ENCODE results near the gene SVBP. TPM values are rescaled to one million over a fixed set of nuclear protein-coding genes. Genes with fewer than 3 reads are reported as not detected.

Gene SVBP
- total RNA-seq, 2 donors from 2014 or later, result 10.2 to 20.9 TPM

GRCh38 chr1:42786097-42786496, 31.1 kb downstream of the SVBP start:
- TF ChIP-seq, protein P1, sequence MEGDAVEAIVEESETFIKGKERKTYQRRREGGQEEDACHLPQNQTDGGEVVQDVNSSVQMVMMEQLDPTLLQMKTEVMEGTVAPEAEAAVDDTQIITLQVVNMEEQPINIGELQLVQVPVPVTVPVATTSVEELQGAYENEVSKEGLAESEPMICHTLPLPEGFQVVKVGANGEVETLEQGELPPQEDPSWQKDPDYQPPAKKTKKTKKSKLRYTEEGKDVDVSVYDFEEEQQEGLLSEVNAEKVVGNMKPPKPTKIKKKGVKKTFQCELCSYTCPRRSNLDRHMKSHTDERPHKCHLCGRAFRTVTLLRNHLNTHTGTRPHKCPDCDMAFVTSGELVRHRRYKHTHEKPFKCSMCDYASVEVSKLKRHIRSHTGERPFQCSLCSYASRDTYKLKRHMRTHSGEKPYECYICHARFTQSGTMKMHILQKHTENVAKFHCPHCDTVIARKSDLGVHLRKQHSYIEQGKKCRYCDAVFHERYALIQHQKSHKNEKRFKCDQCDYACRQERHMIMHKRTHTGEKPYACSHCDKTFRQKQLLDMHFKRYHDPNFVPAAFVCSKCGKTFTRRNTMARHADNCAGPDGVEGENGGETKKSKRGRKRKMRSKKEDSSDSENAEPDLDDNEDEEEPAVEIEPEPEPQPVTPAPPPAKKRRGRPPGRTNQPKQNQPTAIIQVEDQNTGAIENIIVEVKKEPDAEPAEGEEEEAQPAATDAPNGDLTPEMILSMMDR (IDR thresholded peaks at IDR 0.05), result no peak
- Histone ChIP-seq H3K4me3 (no peak overlapping the region), H3K27ac (no peak overlapping the region), H3K36me3 (no peaks in the 10 kb centered on the region), H3K9me3 (no peaks in the 10 kb centered on the region), H3K4me1 (ENCODE audit: control insufficient read depth in 1 of 2, low read depth in 2 of 2) (peaks cover 3 to 16% of the 10 kb centered on the region in 2 donors), H3K27me3 (replicated peaks; ENCODE audit: insufficient read depth) (no peaks in the 10 kb centered on the region)
- DNase-seq (ENCODE audit: low spot score) (no peak), ATAC-seq (ENCODE audit: insufficient number of reproducible peaks, low FRiP score, low read depth) (no peak)

DNA sequence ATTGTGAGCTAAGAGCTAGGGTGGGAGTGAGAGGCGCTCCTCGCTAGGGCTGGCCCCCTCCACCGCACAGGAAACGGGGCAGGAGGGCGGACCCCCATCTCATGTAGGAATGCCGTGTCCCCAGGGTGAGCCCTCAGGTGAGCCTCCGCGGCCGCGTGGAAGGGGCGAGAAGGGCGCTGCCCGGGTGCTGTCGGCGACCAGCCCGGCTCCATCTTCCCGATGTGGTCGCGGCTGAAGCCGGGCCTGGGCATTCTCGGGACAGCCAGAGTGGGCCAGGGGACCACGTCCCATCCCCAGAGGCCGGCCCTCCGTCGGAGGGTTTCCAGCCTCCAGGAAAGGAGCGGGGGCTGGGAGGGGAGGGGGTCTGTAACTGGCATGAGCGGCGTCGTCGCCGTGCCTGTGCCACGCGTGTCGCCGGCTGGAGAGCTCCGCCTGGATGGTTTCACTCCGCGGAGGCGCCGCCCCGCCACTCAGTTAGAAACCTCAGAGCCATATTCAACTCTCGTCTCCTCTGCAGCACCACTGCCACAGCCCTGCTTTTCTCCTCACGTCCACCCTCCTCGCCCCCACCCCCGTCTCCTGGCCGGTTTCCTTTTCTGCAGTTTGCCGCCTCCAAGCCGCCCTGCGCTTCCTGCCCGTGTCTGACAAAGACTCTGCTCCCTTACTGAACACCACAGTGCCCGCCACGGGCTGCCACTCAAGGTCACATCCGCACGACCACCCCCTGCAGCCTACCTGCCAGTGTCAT, 32.1 kb downstream of the SVBP start, which contains the start of gene TMEM269:
TSS of gene TMEM269 (plus strand) at position 46 of the 748 bp plus-strand sequence. CDS start 4,903 bp downstream, outside the sequence.
- no peak for ATAC-seq (ENCODE audit: insufficient number of reproducible peaks, low FRiP score, low read depth)
- TF ChIP-seq, protein P1 (IDR thresholded peaks at IDR 0.05), result no peak
- no peak within 1 kb of the TSS for H3K27ac ChIP-seq

DNA sequence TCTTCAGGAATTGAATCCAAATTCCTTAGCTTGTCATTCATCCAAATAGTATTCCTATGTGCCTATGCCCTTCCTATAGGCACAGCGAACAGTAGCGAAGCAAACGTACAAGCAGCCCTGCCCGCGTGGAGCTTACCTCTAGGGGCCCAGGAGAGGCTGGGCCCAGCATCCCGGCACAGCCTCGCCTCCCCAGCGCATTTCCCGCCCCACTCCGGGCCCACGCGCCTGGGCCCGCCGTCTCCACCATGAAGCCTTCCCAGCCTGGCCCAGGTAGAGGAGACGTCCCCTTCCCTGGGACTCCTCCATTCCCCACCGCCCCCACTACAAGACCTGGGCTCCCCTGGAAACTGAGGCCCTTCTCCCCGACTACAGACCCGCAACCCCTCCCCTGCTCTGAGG, 32.7 kb downstream of the SVBP start:
- TF ChIP-seq, protein P1 (IDR thresholded peaks at IDR 0.05), result no peak
- Histone ChIP-seq H3K27me3 (replicated peaks; ENCODE audit: insufficient read depth) (no peaks in the 10 kb centered on the region), H3K27ac (no peak overlapping the region), H3K4me1 (ENCODE audit: control insufficient read depth in 1 of 2, low read depth in 2 of 2) (peaks cover 3 to 16% of the 10 kb centered on the region in 2 donors), H3K9me3 (no peaks in the 10 kb centered on the region), H3K4me3 (peak overlapping the region; percentile 67), H3K36me3 (peaks cover 4% of the 10 kb centered on the region)
- ATAC-seq (ENCODE audit: insufficient number of reproducible peaks, low FRiP score, low read depth), result no peak
- no peak for DNase-seq (ENCODE audit: low spot score)

More for the DNA sequence above, 32.1 kb downstream of the SVBP start, which contains the start of gene TMEM269:
- Histone ChIP-seq H3K36me3 (peaks cover 2% of the 10 kb centered on the region), H3K4me3 (peak within 1 kb of the TSS; percentile 67), H3K27me3 (replicated peaks; ENCODE audit: insufficient read depth) (no peaks in the 10 kb centered on the region), H3K9me3 (no peaks in the 10 kb centered on the region), H3K4me1 (ENCODE audit: control insufficient read depth in 1 of 2, low read depth in 2 of 2) (peaks cover 3 to 16% of the 10 kb centered on the region in 2 donors)
- DNase-seq (ENCODE audit: low spot score), result no peak

DNA sequence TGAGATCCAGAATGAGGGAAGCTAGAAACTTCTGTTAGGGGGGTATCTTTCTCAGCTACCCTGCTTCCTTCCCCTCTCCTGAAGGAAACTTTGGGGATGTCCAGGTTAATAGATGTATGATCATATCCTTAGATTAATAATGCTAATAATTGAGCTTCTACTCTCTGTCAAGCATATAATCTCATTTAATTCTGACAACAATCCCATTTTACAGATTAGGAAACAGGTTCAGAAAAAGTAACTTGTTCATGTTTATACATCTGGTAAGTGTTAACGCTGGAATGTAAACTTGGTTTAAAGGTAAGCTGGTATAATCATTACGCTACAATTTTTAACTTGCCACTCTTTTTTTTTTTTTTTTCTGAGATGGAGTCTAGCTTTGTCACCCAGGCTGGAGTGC, 34.1 kb downstream of the SVBP start:
- H3K4me3 ChIP-seq, result no peak overlapping the region
- peaks cover 3 to 16% of the 10 kb centered on the region in 2 donors for H3K4me1 ChIP-seq (ENCODE audit: control insufficient read depth in 1 of 2, low read depth in 2 of 2)
- H3K36me3 ChIP-seq, result peaks cover 4% of the 10 kb centered on the region
- DNase-seq (ENCODE audit: low spot score) (no peak), ATAC-seq (ENCODE audit: insufficient number of reproducible peaks, low FRiP score, low read depth) (no peak)
- H3K27ac ChIP-seq, result no peak overlapping the region
- TF ChIP-seq, protein P1 (IDR thresholded peaks at IDR 0.05), result no peak
- H3K27me3 ChIP-seq (replicated peaks; ENCODE audit: insufficient read depth), result no peaks in the 10 kb centered on the region
- H3K9me3 ChIP-seq, result no peaks in the 10 kb centered on the region

DNA sequence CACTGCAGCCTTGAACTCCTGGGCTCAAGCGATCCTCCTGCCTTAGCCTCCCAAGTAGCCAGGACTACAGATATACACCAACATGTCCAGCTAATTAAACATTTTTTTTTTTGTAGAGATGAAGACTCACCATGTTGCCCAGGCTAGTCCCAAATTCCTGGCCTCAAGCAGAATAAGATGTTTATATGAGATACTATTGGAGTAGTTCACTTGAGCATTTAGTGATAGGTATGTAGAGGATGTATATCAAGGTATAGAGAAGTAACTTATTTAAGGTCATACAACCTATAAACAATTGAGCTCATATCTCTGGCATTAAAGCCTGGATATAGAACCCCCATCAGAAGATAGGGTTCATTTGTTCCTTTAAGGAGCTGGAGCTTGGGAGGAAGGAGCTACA, 37.0 kb downstream of the SVBP start:
- Histone ChIP-seq H3K4me1 (ENCODE audit: control insufficient read depth in 1 of 2, low read depth in 2 of 2) (peaks cover 3 to 5% of the 10 kb centered on the region in 2 donors), H3K4me3 (no peak overlapping the region), H3K9me3 (no peaks in the 10 kb centered on the region), H3K27me3 (replicated peaks; ENCODE audit: insufficient read depth) (no peaks in the 10 kb centered on the region), H3K36me3 (peaks cover 23% of the 10 kb centered on the region), H3K27ac (no peak overlapping the region)
- TF ChIP-seq, protein P1 (IDR thresholded peaks at IDR 0.05), result no peak
- DNase-seq (ENCODE audit: low spot score), result no peak
- no peak for ATAC-seq (ENCODE audit: insufficient number of reproducible peaks, low FRiP score, low read depth)

Measured in thoracic aorta (tissue), 2 donors.